SIG-M5 treated with dmso at 0.1 percent for 504 hours (cell line): Measurements from ENCODE around the gene FLG.
"Not testable (repeated sequence)": the region's sequence is repeated elsewhere in the genome, so short reads cannot be mapped to it uniquely, and the experiment has no call there.

Experiments used
- DNase-seq: peaks from one replicate; lab custom pipeline; 2025; ENCODE audit not compliant: unreplicated experiment; lab: John Stamatoyannopoulos, UW

The FLG gene

GRCh38 chr1:152325111-152325510, at the start of gene FLG:
FLG (minus strand) TSS chr1:152325239; CDS start chr1:152315456, 9,783 bp downstream.
- no peak for DNase-seq

GRCh38 chr1:152374451-152374850, 49.4 kb upstream of the FLG start:
- DNase-seq, result no peak

DNA sequence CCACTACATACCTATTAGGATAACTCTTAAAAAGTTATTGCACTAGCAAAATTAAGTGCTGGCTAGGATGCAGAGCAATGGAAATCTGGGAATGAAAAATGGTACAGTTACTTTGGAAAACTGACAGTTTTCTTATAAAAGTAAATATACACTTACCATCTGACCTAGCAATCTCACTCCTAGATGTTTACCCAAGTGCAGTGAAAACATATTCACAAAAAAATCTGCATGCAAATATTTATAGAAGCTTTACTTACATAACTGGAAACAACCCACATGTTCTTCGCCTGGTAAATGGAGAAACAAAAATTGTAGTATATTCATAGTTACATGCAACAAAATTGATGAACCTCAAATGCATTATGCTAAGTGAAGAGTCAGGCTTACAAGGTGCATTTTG, 47.6 kb upstream of the FLG start:
- no peak for DNase-seq

DNA sequence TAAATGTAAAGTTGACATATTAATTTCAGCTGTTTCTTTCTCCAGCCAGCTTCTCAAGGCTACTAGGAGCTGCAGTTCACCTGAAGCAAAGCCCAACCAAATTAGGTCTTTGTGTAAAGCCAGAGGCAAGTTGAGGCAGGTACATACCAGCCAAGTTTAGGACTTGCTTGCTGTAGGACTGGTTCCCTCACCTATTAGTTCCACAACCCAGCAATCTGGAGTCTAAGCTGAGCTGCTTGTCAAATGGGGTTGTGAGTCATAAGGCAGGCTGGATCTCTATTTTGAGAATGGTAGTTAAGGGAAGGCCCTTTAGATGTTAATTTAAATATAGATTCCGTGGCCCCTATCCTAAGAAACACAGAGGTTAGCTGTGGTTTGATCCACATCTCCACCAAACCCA, 42.4 kb upstream of the FLG start:
- DNase-seq, result no peak

- no peak for DNase-seq
Observed at GRCh38 chr1:152359906-152360305, 34.9 kb upstream of the FLG start, which contains the start of gene FLG2. FLG2 (minus strand) TSS chr1:152360006; CDS start chr1:152358884, 1,122 bp downstream.

GRCh38 chr1:152356736-152357135, 31.7 kb upstream of the FLG start:
- DNase-seq, result no peak

DNA sequence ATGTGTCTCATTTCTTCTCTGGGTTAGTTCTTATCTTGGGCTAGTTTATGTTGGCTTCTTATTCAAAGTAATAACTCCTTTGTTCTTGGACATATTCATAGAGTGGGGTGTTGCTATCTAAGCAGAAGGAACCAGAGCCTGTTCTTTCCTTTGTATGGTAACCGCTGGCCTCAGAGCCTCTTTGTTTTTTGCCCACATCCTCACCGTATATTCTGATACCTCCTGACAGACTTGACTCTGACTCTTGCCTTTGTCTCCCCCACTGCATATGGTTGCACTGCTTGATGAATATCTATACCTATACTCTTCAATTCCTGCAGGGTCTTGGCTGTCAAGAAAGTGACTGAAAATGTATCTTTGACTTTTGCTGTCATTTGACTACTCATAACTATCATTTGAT, 24.6 kb upstream of the FLG start:
- DNase-seq, result no peak

- DNase-seq, result peak; percentile 29
Observed at GRCh38 chr1:152348447-152348846, 23.4 kb upstream of the FLG start.

GRCh38 chr1:152347116-152347728, 22.2 kb upstream of the FLG start:
- DNase-seq, result peak; percentile 63

- DNase-seq, result no peak
Observed at GRCh38 chr1:152344438-152344837, 19.4 kb upstream of the FLG start.

GRCh38 chr1:152343006-152343405, 18.0 kb upstream of the FLG start:
- no peak for DNase-seq

- DNase-seq, result no peak
Observed at GRCh38 chr1:152335399-152335798, 10.4 kb upstream of the FLG start.

GRCh38 chr1:152328801-152329391, 3.9 kb upstream of the FLG start:
- no peak for DNase-seq

DNA sequence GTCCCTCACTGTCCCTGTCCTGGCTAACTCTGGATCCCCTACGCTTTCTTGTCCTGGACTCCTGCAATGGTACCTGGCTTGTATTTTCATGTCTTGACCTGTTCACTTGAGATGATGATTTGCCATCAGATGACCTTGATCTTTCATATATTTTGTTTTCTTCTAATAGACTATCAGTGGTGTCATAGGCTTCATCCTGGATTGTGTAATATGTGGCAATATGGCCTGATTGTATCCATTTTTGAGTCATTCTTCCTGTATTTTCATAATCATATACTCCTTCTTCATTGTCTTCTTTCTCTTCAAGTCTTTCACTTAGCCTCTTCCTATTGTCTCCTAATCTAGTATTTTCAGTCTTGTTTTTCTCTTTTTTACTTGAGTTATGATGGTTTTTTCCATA, 11.1 kb downstream of the FLG start:
- peak; percentile 25 for DNase-seq

- DNase-seq, result no peak
Observed at GRCh38 chr1:152313319-152313801, 11.7 kb downstream of the FLG start.

GRCh38 chr1:152312169-152312568, 12.9 kb downstream of the FLG start:
- DNase-seq, result not testable (repeated sequence)

DNA sequence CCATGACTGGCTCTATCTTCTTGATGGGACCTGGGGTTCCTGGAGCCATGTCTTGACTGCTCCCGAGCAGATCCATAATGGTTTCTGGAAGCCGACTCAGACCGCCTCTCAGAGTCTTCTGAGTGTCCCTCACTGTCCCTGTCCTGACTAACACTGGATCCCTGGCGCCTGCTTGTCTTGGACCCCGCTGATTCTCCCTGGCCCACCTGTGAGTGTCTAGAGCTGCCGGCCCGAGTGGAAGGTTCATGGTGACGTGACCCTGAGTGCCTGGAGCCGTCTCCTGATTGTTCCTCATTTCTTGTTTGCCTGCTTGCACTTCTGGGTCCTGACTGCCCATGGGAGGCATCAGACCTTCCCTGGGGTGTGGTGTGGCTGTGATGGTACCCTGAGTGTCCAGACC, 15.1 kb downstream of the FLG start:
- no peak for DNase-seq

DNA sequence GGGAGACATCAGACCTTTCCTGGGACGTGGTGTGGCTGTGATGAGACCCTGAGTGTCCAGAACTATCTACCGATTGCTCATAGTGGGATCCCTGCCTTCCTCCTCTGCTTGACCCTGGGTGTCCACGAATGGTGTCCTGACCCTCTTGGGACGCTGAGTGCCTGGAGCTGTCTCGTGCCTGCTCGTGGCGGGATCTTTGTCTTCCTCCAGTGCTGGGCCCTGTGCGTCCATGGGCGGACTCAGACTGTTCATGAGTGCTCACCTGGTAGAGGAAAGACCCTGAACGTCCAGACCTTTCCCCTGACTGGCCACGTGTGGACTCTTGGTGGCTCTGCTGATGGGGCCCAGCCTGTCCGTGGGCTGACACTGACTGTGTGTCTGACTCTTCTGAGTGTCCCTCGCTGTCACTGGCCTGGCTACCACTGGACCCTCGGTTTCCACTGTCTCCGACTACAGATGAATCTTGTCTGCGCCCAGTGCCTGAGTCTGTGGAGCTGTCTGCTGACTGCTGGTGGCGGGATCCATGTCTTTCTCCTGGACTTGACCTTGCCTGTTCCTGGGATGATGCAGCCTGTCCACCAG, 15.6 kb downstream of the FLG start:
- not testable (repeated sequence) for DNase-seq

- DNase-seq, result not testable (repeated sequence)
Observed at GRCh38 chr1:152308758-152309157, 16.3 kb downstream of the FLG start.

GRCh38 chr1:152307970-152308369, 17.1 kb downstream of the FLG start:
- DNase-seq, result not testable (repeated sequence)

DNA sequence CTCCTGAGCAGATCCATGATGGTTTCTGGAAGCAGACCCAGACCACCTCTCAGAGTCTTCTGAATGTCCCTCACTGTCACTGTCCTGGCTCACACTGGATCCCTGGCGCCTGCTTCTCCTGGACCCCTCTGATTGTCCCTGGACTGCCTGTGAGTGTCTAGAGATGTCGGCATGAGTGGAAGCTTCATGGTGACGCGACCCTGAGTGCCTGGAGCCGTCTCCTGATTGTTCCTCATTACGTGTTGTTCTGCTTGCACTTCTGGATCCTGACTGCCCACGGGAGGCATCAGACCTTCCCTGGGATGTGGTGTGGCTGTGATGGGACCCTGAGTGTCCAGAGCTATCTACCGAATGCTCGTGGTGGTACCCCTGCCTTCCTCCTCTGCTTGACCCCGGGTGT, 18.9 kb downstream of the FLG start:
- not testable (repeated sequence) for DNase-seq

GRCh38 chr1:152304773-152305172, 20.3 kb downstream of the FLG start:
- DNase-seq, result not testable (repeated sequence)
